ENCODE results near the gene TELO2. TPM values are rescaled to one million over a fixed set of nuclear protein-coding genes. Genes with fewer than 3 reads are reported as not detected.

Gene TELO2
- total and polyA plus RNA-seq, 2 donors (not counting 3 experiments of a cell fraction or from before 2014, with no cell fraction given) = 30.7 to 61.6 TPM

- intact Hi-C loops (cut with micrococcal nuclease) = no loop called here
- BruUV-seq (replicated peaks) = no TSS peak
Observed at GRCh38 chr16:1499756-1500464, 6.8 kb downstream of the TELO2 start.

DNA sequence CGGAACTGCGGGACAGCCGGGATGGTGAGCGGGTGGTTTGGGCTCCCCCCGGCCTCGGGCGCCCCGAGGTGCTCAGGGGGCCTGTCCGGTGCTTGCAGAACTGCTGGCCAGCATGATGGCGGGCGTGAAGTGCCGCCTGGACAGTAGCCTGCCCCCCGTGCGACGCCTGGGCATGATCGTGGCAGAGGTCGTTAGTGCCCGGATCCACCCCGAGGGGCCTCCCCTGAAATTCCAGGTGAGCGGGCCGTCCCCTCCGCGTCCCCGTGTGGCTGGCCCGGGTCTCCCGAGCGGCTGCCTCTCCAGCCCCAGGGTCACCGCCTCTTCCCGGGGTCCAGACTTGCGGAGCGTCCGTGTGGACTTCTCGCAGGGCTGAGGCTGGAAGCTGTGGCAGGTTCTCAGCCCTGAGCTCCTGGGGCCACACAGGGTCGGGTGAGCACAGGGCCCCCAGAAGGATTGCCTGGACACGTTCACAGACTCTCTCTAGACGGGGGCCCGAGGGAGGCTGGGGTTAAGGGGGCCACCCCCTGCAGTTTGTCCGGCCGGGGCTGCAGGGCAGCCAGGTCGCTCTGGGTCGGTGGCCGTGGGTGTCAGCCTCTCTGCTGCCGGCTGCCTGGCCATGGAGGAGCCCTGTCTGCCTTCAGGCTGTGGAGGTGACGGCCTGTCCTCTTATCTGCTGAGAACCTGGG lies 7.4 kb downstream of the TELO2 start:
- no peaks in the 10 kb centered on the region for H3K9me3 ChIP-seq (replicated peaks; ENCODE audit: control insufficient read depth, insufficient read depth, low read length)
- peaks cover under 1% of the 10 kb centered on the region for H3K79me2 ChIP-seq (ENCODE audit: control insufficient read depth, insufficient read depth, low read length)
- no peaks in the 10 kb centered on the region for H3K4me1 ChIP-seq (ENCODE audit: control insufficient read depth, extremely low read depth, insufficient read depth, low read length)
- no peak for TF ChIP-seq POLR2AphosphoS5 (IDR thresholded peaks at IDR 0.05; ENCODE audit: insufficient read depth, low read depth, low read length)
- TF ChIP-seq MYC (IDR thresholded peaks at IDR 0.05; ENCODE audit: low read depth, low read length) = no peak
- no peak for TF ChIP-seq CTCF (IDR thresholded peaks at IDR 0.05; ENCODE audit: extremely low read depth in 1 of 2, insufficient read depth in 1 of 2, low read depth in 1 of 2, low read length in 2 of 2)
- TF ChIP-seq FOS (IDR thresholded peaks at IDR 0.05; ENCODE audit: borderline replicate concordance, insufficient read depth, low read length) = no peak
- no peak for TF ChIP-seq GATA2 (IDR thresholded peaks at IDR 0.05; ENCODE audit: insufficient read depth, insufficient read length, low read depth, low read length)
- TF ChIP-seq POLR2A (IDR thresholded peaks at IDR 0.05; ENCODE audit: low read depth, low read length) = no peak
- TF ChIP-seq, protein P1, sequence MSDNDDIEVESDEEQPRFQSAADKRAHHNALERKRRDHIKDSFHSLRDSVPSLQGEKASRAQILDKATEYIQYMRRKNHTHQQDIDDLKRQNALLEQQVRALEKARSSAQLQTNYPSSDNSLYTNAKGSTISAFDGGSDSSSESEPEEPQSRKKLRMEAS (IDR thresholded peaks at IDR 0.05; ENCODE audit: insufficient read depth, insufficient read length) = no peak
- no peak for TF ChIP-seq EZH2 (IDR thresholded peaks at IDR 0.05; ENCODE audit: borderline replicate concordance, low read depth, low read length, severe bottlenecking)
- TF ChIP-seq JUN (IDR thresholded peaks at IDR 0.05; ENCODE audit: borderline replicate concordance, insufficient read depth, insufficient read length, low read depth) = no peak
- no peak overlapping the region for H2AFZ ChIP-seq (ENCODE audit: low read depth, low read length)
- H3K27ac ChIP-seq (ENCODE audit: insufficient read depth, low read depth, low read length) = no peak overlapping the region
- dilution Hi-C loops (cut with MboI; ENCODE audit: extremely low pct_ligation_motif_present, low sequenced_read_pairs) = no loop called here
- intact Hi-C loops (cut with micrococcal nuclease) = no loop called here
- DNase-seq (ENCODE audit: low read depth, low spot score) (no peak), FAIRE-seq (no peak)
- no peaks in the 10 kb centered on the region for H4K20me1 ChIP-seq (replicated peaks; ENCODE audit: control insufficient read depth, extremely low read depth, insufficient read depth, low read length)
- CTCF ChIA-PET = interaction anchor here (1.2 kb wide), 1 partner anchor 32 kb away, joined by 3 read pairs; no protein-coding TSS in a partner anchor
- H3K9ac ChIP-seq (replicated peaks; ENCODE audit: extremely low read depth, insufficient read depth, low read length) = no peak overlapping the region
- no peak overlapping the region for H3K4me3 ChIP-seq (replicated peaks in 1 of 3; ENCODE audit: insufficient read depth in 1 of 3, low read depth in 1 of 3, low read length in 3 of 3)
- no peaks in the 10 kb centered on the region for H3K9me1 ChIP-seq (replicated peaks; ENCODE audit: control insufficient read depth, extremely low read depth, insufficient read depth, low read length)
- BruUV-seq (replicated peaks) = no TSS peak
- H3K4me2 ChIP-seq (ENCODE audit: insufficient read depth, low read length) = no peak overlapping the region
- POLR2A ChIA-PET = no interaction called here
- peaks cover 10 to 34% of the 10 kb centered on the region in 2 experiments for H3K36me3 ChIP-seq (ENCODE audit: control insufficient read depth in 2 of 2, extremely low read depth in 1 of 2, insufficient read depth in 2 of 2, low read length in 2 of 2)
- H3K27me3 ChIP-seq (ENCODE audit: control insufficient read depth in 2 of 2, insufficient read depth in 2 of 2, low read length in 2 of 2) = no peaks in the 10 kb centered on the region

More at GRCh38 chr16:1499756-1500464, 6.8 kb downstream of the TELO2 start:
- Histone ChIP-seq H3K79me2 (ENCODE audit: control insufficient read depth, insufficient read depth, low read length) (peaks cover 7% of the 10 kb centered on the region), H3K27ac (ENCODE audit: insufficient read depth, low read depth, low read length) (no peak overlapping the region), H3K27me3 (ENCODE audit: control insufficient read depth in 2 of 2, insufficient read depth in 2 of 2, low read length in 2 of 2) (no peaks in the 10 kb centered on the region), H3K9me1 (replicated peaks; ENCODE audit: control insufficient read depth, extremely low read depth, insufficient read depth, low read length) (no peaks in the 10 kb centered on the region), H3K4me1 (ENCODE audit: control insufficient read depth, extremely low read depth, insufficient read depth, low read length) (no peaks in the 10 kb centered on the region), H3K4me2 (ENCODE audit: insufficient read depth, low read length) (no peak overlapping the region), H3K36me3 (ENCODE audit: control insufficient read depth in 2 of 2, extremely low read depth in 1 of 2, insufficient read depth in 2 of 2, low read length in 2 of 2) (peaks cover 10 to 35% of the 10 kb centered on the region in 2 experiments), H3K9ac (replicated peaks; ENCODE audit: extremely low read depth, insufficient read depth, low read length) (no peak overlapping the region), H4K20me1 (replicated peaks; ENCODE audit: control insufficient read depth, extremely low read depth, insufficient read depth, low read length) (no peaks in the 10 kb centered on the region), H3K4me3 (replicated peaks in 1 of 3; ENCODE audit: insufficient read depth in 1 of 3, low read depth in 1 of 3, low read length in 3 of 3) (no peak overlapping the region), H2AFZ (ENCODE audit: low read depth, low read length) (no peak overlapping the region), H3K9me3 (replicated peaks; ENCODE audit: control insufficient read depth, insufficient read depth, low read length) (no peaks in the 10 kb centered on the region)
- FAIRE-seq (no peak), DNase-seq (ENCODE audit: low read depth, low spot score) (no peak)
- TF ChIP-seq POLR2AphosphoS5 (IDR thresholded peaks at IDR 0.05; ENCODE audit: insufficient read depth, low read depth, low read length) (no peak), MYC (IDR thresholded peaks at IDR 0.05; ENCODE audit: low read depth, low read length) (no peak), EZH2 (IDR thresholded peaks at IDR 0.05; ENCODE audit: borderline replicate concordance, low read depth, low read length, severe bottlenecking) (no peak)
- ChIA-PET POLR2A (no interaction called here), CTCF (no interaction called here)
- dilution Hi-C loops (cut with MboI; ENCODE audit: extremely low pct_ligation_motif_present, low sequenced_read_pairs) = no loop called here

Data from endothelial cell of umbilical vein (primary cell).